Peyer's patch (tissue), 4 donors: ENCODE results near the gene KCNQ1. TPM values are rescaled to one million over a fixed set of nuclear protein-coding genes. Genes with fewer than 3 reads are reported as not detected.

Experiments
- DNase-seq, 3 donors: peaks; one replicate each; pipeline ENCODE4 v3.0.0-alpha.2; 2017 to 2019
- H3K27ac ChIP-seq, 4 donors: fragments of 200-600 bp; sonication (generic); one replicate each; pipeline ENCODE4 v1.5.1; 2016 to 2019
- H3K27me3 ChIP-seq, 2 donors: fragments of 200-600 bp; sonication (generic); one replicate each; pipeline ENCODE4 v1.5.1; 2019
- H3K36me3 ChIP-seq, 3 donors: fragments of 200-600 bp; sonication (generic); one replicate each; pipeline ENCODE4 v1.5.1; 2016 to 2019
- H3K4me1 ChIP-seq, 4 donors: fragments of 200-600 bp; sonication (generic); one replicate each; pipeline ENCODE4 v1.5.1; 2016 to 2019
- H3K4me3 ChIP-seq, 4 donors: fragments of 200-600 bp; sonication (generic); 1 replicate in 3 of 4; 2 replicates in 1 of 4; pipeline ENCODE4 v1.5.1; 2016 to 2019; ENCODE audit warnings: mild to moderate bottlenecking in 1 of 4
- H3K9me3 ChIP-seq, 4 donors: fragments of 200-600 bp; sonication (generic); one replicate each; pipeline ENCODE4 v1.5.1; 2016 to 2019; ENCODE audit warnings: mild to moderate bottlenecking in 1 of 4
- CTCF ChIP-seq, 6 experiments: fragments of 450-650 bp in 4 of 6; fragments of 200-600 bp in 2 of 6; sonication (generic) in 1 of 6; IDR thresholded peaks; one replicate each; pipeline ENCODE4 v1.5.1; 2017 to 2019; ENCODE audit warnings: antibody characterized with exemption in 6 of 6, mild to moderate bottlenecking in 3 of 6, moderate library complexity in 1 of 6
- POLR2A ChIP-seq, 2 donors: fragments of 450-650 bp; IDR thresholded peaks; one replicate each; pipeline ENCODE4 v1.5.1; 2017; ENCODE audit warnings: antibody characterized with exemption in 2 of 2, mild to moderate bottlenecking in 2 of 2, moderate library complexity in 2 of 2
- total RNA-seq, 4 donors: library from RNA; depleted of rRNA; stranded (reverse); fragments of >200 nt; gene quantifications; one replicate each; pipeline ENCODE4 v1.1.0, GENCODE V29; 2016

KCNQ1 gene
- total RNA-seq, 4 donors from 2014 or later = 50.6 to 66.4 (median 54.2) TPM

- H3K9me3 ChIP-seq = no peaks in the 10 kb centered on the region
- peaks cover 0 to 21% (median 0%) of the 10 kb centered on the region in 4 donors for H3K4me1 ChIP-seq
- peak; percentile 16 to 63 (median 59) for DNase-seq
- H3K36me3 ChIP-seq = no peaks in the 10 kb centered on the region
- no peak for TF ChIP-seq POLR2A (IDR thresholded peaks at IDR 0.05)
- no peak for TF ChIP-seq CTCF (IDR thresholded peaks at IDR 0.05)
- H3K27me3 ChIP-seq = no peaks in the 10 kb centered on the region
- H3K27ac ChIP-seq = peak overlapping the region in 2 of 4 donors; percentile 9 to 68
- no peak overlapping the region for H3K4me3 ChIP-seq
Measured at GRCh38 chr11:2807025-2807681, 362.3 kb downstream of the KCNQ1 start.

GRCh38 chr11:2807801-2808241 is 363.0 kb downstream of the KCNQ1 start:
- Histone ChIP-seq H3K4me3 (no peak overlapping the region), H3K9me3 (no peaks in the 10 kb centered on the region), H3K36me3 (no peaks in the 10 kb centered on the region), H3K4me1 (peaks cover 0 to 25% (median 0%) of the 10 kb centered on the region in 4 donors), H3K27me3 (no peaks in the 10 kb centered on the region), H3K27ac (peak overlapping the region in 1 of 4 donors; percentile 68)
- TF ChIP-seq POLR2A (IDR thresholded peaks at IDR 0.05) = no peak
- TF ChIP-seq CTCF (IDR thresholded peaks at IDR 0.05) = no peak
- DNase-seq = peak; percentile 3 to 43 (median 41)

GRCh38 chr11:2808850-2809846 is 364.3 kb downstream of the KCNQ1 start:
- no peaks in the 10 kb centered on the region for H3K36me3 ChIP-seq
- H3K4me3 ChIP-seq = no peak overlapping the region
- no peaks in the 10 kb centered on the region for H3K27me3 ChIP-seq
- H3K9me3 ChIP-seq = no peaks in the 10 kb centered on the region
- DNase-seq = peak in 2 of 3 donors; percentile 41 to 43
- no peak overlapping the region for H3K27ac ChIP-seq
- no peak for TF ChIP-seq CTCF (IDR thresholded peaks at IDR 0.05)
- TF ChIP-seq POLR2A (IDR thresholded peaks at IDR 0.05) = no peak
- peaks cover 0 to 25% (median 0%) of the 10 kb centered on the region in 4 donors for H3K4me1 ChIP-seq

GRCh38 chr11:2809854-2810253 is 365.0 kb downstream of the KCNQ1 start:
- Histone ChIP-seq H3K9me3 (no peaks in the 10 kb centered on the region), H3K27me3 (no peaks in the 10 kb centered on the region), H3K36me3 (no peaks in the 10 kb centered on the region), H3K4me1 (peaks cover 0 to 25% (median 0%) of the 10 kb centered on the region in 4 donors), H3K27ac (no peak overlapping the region), H3K4me3 (no peak overlapping the region)
- DNase-seq = no peak
- no peak for TF ChIP-seq POLR2A (IDR thresholded peaks at IDR 0.05)
- TF ChIP-seq CTCF (IDR thresholded peaks at IDR 0.05) = no peak

GRCh38 chr11:2810411-2811205 is 365.8 kb downstream of the KCNQ1 start:
- Histone ChIP-seq H3K27me3 (no peaks in the 10 kb centered on the region), H3K4me3 (no peak overlapping the region), H3K9me3 (peaks cover 0 to 5% (median 0%) of the 10 kb centered on the region in 4 donors), H3K36me3 (no peaks in the 10 kb centered on the region), H3K27ac (no peak overlapping the region), H3K4me1 (peaks cover 0 to 25% (median 0%) of the 10 kb centered on the region in 4 donors)
- peak in 1 of 3 donors; percentile 48 for DNase-seq
- TF ChIP-seq POLR2A (IDR thresholded peaks at IDR 0.05) = no peak
- TF ChIP-seq CTCF (IDR thresholded peaks at IDR 0.05) = no peak
